Measurements from ENCODE around the gene HK2.

HK2 gene

DNA sequence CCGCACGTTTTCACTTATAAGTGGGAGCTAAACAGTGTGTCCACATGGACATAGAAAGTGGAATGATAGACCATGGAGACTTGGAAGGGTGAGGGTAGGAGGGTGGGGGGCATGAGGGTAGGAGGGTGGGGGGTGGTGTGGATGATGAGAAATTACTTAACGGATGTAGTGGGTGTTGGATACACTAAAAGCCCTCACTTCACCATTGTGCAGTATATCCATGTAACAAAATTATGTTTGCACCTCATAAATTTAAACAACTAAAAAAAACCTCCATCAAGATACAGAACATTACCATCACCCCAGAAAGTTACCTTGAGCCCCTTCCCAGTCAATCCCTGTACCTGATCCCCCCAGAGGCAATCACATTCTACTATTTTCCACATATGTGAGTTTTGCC lies 26.2 kb downstream of the HK2 start:
- DNase-seq = no peak

DNA sequence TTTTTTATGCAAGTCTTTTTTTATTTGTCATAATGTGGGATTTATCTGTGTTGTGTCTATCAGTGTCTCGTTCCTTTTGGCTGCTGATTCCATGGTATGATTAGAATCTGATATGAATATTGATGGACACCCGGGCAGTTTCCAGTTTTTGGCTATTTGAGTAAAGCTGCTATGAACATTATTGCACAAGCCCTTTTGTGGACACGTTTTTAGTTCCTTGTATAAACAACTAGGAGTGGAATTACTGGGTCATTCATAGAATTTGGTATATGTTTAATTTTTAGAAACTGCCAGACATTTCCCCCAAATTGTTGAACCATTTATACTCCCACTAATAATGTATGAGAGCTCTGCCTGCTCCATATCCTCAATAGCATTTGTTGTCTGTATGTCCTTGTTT lies 26.6 kb downstream of the HK2 start:
- DNase-seq = no peak

DNA sequence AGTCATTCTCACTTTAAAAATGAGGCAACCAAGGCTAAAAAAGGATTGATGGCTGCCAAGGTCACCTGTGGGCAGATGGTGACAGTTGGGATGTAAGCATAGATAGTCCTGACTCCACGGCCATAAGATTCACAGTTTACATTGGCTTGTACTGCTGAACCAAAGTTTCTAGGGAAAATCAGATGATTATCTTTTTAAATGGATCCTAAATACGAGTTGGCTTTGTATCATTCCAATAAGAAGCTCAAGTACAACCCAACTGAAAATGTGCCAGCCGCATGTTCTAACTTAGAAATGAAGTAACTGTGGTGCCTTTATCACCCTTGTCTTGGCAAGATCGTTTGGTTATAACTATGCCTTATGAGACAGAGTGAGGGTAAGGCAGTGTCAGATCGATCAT lies 27.6 kb downstream of the HK2 start:
- no peak for DNase-seq

DNA sequence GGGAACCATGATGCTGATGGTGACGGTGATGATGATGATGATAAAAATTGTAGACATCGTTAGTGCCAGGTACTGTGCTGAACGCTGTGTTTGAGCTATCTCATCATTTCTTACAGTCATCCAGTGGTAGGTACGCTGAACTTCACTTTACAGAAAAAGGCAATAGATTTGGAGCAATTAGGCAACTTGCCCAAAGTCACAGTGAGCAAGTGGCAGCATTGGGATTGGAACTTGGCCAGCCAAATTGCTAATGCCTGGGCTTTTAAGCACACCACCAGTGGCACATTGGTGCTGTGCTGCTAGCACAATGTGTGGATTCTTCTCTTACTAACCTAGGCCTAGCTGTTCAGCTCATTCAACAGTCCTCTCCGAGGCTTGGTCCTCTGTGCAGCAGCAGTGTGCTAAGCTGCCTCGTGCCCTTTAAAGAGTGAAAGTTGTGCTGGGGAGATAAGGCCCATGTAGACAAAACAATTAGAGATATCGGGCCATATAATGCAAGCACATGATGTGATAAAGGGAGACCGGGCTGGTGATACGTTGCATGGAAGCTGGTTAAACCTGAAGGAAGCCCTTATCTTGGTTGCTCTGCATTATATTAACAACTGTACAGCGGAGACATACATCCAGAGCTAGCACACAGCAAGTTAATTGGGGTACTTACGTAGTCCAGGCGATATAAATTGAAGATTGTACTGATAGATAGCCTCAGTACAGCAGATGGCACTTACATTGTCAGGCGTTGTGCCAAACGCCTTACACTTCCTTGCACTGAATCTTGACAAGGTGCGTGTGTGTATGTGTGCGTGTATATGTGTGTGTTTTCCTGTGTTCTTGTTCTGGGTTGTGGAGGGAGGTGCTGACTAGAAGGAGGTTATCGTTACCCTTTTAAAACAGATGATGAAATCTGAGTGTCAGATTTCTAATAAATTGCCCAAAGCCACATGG lies 28.4 kb downstream of the HK2 start:
- no peak for DNase-seq

DNA sequence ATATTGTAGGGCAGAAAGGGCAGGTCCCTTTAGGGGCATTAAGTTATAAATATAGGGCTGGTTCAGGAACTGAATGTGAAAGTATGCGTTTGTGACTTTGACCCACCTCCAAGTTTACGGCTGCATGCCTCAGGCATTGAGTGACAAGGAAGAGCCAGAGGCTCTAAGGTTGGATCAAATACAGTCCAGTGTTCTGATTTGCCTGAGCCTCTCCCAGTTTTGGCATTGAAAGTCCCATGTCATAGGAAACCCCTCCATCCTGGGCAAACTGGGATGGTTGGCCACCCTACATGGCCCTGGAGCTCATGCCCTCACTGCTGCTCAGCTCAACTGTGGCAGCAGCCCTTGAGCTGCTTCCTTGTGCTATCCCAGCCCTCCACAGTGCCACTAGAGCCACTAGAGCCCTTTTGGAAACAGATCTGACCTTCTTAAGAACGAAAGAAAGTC lies 29.9 kb downstream of the HK2 start:
- no peak for DNase-seq

DNA sequence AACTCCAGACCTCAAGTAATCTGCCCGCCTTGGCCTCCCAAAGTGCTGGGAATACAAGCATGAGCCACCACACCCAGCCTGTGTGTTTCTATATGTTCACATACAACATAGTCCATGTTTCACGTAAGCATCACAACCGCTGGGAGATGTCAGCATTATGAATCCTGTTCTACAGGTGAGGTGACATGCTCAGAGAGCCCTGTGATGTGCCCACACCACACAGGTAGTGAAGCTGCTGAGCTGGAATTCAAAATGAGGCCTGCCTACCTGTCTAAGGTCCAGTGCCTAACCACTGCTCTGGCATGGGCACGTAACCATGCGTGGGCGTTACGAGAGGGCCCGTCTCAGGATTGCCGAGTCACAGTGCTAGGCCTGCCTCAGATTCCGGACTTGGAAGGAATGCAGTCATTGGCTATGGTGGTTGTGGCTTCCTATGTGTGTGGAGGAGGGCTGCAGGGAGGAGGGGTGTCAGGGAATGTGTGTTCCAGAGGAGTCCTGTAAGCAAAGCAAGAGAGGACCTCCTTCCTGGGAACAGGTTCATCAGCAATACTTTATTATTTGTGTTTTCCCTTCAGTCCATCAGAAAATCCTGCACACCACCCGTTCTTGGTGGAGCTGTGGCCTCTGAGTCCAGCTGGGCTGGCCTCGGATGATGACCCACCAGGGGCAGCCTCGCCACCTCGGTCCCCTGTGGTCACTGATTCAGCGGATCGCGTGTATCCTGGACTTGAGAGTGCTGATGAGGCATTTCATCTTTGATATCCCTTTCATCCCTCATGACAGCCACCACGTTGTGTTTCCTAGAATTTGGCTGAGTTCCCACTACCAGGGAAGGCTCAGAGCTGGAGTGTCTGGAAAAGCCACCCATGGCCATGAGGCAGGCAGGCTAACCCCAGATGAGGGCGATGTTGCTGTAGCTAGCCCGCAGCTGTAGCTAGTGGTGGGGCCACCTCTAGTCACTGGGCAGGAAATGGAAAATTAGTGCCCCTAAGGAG lies 31.1 kb downstream of the HK2 start:
- DNase-seq = no peak

DNA sequence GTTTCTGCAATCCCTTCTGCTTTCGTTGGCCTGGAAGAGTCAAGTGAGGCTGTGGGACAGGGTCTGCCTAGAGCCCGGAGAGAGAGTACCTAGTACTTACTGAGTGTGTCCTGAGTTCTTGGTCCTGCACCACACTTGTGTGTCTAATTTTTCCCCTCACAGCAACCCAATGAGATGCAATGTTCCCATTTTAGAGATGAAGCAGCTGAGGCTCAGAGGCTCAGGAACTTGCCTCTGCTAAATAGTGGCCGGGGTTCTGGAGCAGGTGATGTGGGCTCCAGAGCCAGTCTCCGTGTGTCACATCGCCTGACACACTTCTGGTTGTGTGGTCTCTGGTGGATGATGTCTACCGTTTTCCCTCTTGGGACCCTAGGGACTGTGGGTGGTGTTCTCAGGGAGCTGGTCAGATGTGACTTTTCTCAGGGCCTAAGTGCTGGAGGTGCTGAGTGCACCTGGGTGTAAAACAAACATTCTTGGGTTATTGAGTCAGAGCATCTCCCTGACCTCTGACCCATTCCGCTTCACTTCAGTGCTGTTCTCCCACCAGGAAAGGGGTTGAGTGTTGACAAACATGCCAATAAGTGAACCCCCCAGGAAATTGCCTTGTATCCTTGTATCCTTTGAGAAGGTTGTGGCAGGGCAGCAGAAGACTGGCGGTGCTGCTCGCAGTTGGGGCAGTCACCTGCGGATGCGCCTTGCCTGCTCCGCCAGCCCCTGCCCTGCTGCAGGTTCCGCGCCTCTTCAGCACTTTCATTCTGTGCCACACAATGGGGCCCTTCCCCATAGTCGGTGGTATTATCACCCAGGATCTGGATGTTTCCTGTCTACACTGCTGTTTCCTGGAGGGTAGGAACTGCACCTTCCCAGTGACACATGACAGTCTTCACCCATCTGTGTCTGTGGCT lies 32.1 kb downstream of the HK2 start:
- no peak for DNase-seq

DNA sequence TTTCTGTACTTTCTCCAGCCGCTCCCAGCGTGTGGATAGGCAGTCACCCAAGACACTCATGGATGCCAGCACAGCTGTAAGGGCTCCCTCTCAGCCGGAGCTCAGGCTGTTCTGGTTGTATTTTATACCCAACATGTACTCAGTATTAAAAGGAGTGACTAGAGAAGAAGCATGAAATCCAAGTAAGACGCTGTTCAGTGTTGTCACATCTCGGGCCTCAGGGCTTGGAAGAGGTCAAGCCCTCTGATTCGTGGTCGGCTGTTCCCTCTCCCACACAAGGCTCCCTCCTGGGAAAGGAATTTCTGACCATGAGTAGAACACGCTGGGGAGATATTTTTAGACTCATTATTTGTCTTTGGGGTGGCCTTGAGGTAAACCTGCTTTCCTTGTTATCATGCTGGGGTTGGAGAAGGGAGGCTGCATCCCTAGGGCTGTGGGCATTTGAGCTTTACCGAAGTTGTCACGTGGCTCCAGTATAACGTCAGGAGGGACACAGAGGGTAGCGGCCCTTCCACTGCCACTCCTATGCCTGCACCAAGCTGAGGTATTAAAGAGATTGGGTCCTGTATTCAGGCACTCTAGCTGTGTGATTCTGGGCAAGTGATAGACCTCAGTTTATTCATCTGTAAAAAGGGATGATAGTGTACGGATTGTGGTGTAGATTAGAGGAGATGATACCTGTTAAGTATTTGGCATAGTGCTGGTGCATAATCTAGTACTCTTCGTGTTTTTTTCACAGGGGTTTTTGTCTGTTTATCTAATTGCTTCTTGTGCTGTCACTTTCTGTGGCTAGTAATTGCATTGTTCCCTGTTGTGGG lies 34.1 kb downstream of the HK2 start:
- no peak for DNase-seq

DNA sequence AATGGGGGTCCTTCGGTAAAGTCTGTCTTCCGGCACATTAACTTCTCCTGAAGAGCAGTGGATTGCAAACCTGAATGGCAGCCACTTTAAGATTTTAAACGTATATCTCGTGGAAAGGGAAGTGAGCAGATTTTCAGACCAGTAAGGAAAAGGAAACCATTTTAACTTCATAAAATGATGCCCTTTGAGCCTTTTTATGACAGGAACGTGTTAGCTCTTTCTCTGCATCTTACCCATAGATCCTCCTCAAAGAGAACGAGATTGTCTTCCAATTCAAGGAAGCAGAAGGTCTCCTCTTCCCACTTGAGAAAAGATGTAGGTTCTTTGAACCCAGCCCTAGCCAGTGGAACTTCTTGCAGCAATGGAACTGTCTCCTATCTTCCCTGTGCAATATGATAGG lies 35.6 kb downstream of the HK2 start:
- DNase-seq = no peak

DNA sequence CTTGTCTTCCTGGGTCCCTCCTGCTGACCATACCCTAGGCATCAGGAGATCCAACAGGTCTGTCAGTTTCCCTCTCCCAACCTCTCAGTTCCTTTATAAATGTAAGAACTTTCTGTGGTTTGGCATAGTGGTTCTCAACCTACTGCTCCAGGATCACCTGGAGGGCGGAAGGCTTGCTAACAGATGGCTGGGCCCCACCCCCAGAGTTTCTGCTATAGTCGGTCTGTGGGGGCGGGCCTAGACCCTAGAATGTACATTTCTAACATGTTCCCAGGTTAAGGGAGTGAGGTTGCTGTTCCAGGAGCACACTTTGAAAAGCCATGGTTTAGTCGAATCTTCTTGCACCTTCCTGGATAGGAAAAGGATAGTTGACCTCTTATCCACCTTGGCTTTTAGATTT lies 37.0 kb downstream of the HK2 start:
- no peak for DNase-seq

DNA sequence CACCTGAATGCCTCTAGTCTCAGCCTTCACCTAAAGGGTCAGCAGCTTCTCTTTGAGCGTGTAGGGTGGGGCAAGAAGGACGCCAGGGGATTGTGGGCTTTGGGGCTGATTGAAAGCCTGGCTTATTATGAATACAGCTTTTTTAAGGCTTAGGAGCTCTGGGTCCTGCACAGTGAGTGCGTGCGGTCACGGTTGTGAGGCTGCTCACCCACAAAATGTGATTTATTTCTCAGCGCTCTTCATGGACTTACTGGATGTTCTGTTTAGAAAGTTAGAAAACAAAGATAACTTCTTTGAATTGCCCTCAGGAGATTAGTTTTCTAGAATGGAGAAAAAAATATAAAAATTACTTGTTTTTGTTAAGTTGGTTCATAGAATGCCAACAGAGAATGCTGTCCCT lies 37.5 kb downstream of the HK2 start:
- no peak for DNase-seq

DNA sequence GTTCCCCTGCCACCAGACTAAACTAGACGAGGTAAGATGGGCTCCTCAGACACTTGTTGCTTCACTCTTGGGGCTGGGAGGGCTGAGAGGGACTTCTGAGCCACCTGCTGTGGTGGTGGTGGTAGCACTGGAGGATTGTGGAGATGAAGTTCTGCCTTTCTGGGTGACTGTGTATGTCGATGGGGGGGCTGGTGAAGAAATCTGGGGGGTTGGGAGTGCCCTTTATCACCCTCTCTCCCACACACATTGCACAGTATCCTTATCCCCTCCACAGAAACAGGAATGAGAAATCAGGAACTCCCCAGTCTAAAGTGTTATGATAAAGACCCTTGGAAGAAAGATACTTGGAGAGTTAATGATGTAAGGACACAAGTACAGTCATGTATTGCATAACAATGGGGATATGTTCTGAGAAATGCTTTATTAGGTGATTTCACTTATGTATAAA lies 38.5 kb downstream of the HK2 start:
- no peak for DNase-seq

DNA sequence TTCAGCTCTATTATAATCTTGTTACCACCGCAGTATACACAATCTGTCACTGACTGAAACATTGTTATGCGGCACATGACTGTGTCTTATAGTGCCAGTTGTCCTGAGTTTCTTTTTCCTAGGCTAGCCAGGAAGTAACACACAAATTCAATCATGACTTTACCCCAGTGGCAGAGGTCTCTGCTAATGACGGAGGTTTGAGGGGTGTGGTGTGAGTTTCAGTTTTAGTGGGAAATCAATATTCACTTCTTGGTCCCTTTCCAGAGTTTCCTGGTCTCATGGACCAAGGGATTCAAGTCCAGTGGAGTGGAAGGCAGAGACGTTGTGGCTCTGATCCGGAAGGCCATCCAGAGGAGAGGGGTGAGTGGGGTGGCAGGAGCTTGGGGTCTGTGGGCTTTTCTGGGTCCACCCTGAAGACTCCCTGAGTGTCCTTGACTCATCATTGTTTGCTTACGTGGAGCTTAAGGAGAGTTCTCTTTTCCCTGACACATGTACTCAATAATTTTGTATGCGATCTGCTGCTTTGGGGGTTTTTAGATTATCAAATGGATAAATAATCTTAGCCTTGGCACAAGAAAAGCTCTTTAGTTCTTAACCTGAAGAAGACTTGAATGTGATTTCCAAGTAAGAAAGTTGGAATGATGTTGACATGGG lies 39.2 kb downstream of the HK2 start:
- DNase-seq = no peak

DNA sequence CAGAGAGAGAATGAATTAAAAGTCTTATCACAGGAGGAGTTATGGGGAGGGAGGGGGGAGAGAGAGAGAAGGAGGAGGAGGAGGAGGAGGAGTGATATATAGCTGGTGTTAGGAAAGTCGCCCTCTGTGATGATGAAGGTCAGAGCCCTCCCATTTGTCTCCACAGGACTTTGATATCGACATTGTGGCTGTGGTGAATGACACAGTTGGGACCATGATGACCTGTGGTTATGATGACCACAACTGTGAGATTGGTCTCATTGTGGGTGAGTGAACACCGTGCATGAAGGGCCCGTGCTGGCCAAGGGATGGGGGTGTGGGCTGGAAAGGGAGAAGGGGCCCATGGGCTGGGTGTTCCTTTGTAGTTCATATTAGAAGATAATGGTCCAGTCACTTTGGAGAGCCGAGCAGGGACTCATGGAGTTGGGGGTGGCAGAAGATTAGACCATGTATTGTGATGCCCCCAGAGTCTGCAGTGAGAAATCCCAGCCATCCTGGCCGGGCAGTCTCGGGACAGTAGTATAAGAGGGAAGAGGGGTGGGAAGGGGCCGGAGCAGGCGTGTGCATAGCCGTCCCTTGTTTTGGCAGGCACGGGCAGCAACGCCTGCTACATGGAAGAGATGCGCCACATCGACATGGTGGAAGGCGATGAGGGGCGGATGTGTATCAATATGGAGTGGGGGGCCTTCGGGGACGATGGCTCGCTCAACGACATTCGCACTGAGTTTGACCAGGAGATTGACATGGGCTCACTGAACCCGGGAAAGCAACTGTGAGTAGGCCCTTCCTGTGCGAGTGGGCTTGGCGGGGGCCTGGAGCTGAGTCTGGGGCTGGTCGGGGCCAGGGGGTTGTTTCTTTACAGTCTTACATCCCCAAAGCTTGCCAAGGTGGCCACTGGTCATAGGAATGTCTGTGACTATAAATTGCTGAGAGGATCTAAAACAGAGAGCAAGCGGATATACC lies 40.0 kb downstream of the HK2 start:
- no peak for DNase-seq

DNA sequence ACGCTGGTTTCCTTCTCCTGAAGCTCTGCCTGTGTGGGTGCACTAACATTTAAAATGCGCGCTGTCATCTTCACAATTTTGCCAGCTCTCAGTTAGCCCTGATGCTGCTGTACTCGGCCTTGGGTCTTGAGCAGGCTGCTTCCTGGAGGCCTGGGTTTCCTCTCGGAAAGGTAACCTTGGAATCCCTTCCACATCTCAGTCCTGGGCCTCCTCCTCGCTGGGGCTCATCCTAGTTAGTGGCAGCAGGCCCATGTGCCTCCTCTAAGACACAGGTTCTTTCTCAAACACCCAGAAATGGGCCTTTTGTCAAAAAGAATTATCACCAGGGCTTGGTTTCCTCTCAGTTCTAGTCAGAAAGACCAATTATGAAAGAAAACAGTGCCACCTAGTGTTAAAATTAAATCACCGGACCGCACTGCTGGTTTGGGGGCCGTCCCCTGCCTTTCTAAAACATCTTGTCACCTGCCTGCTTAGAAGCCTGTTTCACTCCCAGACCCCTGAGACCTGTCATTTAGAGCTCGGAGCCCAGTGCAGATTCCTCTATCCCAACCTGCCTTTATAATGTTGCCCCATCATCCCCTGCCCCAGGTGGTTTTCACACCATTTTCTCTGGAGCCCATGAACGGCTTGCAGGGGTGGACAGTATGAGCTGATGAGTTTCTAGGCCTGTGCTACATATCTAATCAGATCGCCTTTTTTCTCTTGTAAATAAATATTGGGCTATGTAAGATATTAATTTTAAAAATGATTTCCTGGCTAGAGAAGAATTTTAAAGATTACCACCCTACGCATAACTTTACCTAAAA lies 42.4 kb downstream of the HK2 start:
- DNase-seq = peak; percentile 79

DNA sequence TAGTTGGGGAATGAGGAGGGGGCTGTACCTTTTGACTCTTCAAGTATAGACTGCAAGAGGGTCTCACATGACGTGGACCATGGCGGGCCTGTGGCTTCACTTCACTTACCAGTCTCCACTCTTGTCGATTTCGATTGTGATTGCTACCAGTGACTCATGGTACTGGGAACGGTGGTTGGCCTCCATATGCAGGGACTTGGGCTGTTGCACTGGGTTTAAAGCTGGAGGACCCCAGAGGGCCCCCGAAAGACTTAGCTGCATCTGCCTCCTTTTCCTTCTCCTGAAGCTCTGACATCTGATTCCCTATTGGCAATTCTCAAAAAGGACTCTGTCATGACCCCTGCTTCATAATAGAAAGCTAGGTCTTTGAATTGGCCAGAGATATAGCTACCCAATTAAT lies 43.4 kb downstream of the HK2 start:
- no peak for DNase-seq

DNA sequence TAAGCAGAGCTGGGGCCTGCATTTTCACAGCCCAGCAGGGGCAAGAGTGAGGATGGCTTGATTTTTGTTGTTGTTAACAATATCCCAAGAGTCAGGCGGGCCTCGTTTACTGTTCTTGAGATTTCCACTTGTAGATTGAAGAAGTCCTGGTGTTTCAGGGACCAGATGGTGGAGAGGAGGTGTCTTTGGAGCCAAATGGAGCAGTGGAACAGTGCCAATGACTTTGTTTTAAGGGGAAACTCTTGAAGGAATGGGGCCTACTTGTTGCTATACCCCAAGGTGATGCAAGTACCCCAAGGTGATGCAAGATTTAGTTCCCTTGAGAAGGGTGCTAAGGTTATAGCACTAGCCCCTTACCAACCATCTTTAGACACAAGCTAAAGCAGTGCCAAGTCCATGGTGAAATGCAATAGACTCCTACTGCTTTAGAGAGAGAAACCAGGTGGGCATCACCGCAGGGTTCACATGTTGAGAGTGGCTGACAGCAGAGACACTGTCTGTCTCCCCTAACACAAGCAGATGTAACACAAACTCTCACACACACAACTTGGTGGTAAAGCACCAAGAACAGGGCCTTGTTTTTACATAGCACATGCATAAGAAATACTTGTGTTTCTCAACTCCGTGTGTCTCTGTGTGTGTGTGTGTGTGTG lies 44.0 kb downstream of the HK2 start:
- DNase-seq = no peak

DNA sequence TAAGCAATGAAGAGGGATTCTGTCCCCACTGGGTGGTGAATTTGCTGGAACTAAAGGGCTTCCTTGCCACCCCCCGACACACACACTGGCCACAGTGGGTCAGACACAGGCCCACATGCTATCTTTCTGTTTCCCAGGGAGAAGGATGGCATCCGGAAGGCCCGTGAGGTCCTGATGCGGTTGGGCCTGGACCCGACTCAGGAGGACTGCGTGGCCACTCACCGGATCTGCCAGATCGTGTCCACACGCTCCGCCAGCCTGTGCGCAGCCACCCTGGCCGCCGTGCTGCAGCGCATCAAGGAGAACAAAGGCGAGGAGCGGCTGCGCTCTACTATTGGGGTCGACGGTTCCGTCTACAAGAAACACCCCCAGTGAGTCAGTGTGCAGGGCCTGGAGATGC lies 44.6 kb downstream of the HK2 start:
- DNase-seq = no peak

Measured in CD4-positive, alpha-beta T cell treated with Interleukin-10 for 1 hour (primary cell).